ENCODE measurements around the gene NUP58. TPM values are rescaled to one million over a fixed set of nuclear protein-coding genes. Genes with fewer than 3 reads are reported as not detected.

Gene NUP58
- total RNA-seq, 1 donor from 2014 or later: 56.5 TPM

- H3K9me3 Mint-ChIP-seq (ENCODE audit: low read depth): no peaks in the 10 kb centered on the region
- H3K27ac Mint-ChIP-seq: no peak overlapping the region
- H3K4me1 Mint-ChIP-seq (ENCODE audit: low read depth): peaks cover 5% of the 10 kb centered on the region
- peaks cover 27% of the 10 kb centered on the region for H3K27me3 Mint-ChIP-seq
- TF ChIP-seq CTCF (IDR thresholded peaks at IDR 0.05; ENCODE audit: unreplicated experiment): no peak
- no peak overlapping the region for H3K4me3 Mint-ChIP-seq (ENCODE audit: low read depth)
- no peaks in the 10 kb centered on the region for H3K36me3 Mint-ChIP-seq (ENCODE audit: insufficient read depth)
- no peak for DNase-seq (ENCODE audit: low spot score, unreplicated experiment)
Measured at GRCh38 chr13:25288966-25289365, 12.5 kb upstream of the NUP58 start.

GRCh38 chr13:25291691-25292090 is 9.7 kb upstream of the NUP58 start:
- no peak for DNase-seq (ENCODE audit: low spot score, unreplicated experiment)
- H3K36me3 Mint-ChIP-seq (ENCODE audit: insufficient read depth): no peaks in the 10 kb centered on the region

GRCh38 chr13:25292301-25292700 is 9.1 kb upstream of the NUP58 start:
- TF ChIP-seq CTCF (IDR thresholded peaks at IDR 0.05; ENCODE audit: unreplicated experiment): no peak
- no peak overlapping the region for H3K27ac Mint-ChIP-seq
- no peaks in the 10 kb centered on the region for H3K9me3 Mint-ChIP-seq (ENCODE audit: low read depth)
- no peaks in the 10 kb centered on the region for H3K4me1 Mint-ChIP-seq (ENCODE audit: low read depth)
- no peak overlapping the region for H3K4me3 Mint-ChIP-seq (ENCODE audit: low read depth)
- no peaks in the 10 kb centered on the region for H3K36me3 Mint-ChIP-seq (ENCODE audit: insufficient read depth)
- H3K27me3 Mint-ChIP-seq: peaks cover 50% of the 10 kb centered on the region
- DNase-seq (ENCODE audit: low spot score, unreplicated experiment): no peak

More at GRCh38 chr13:25291691-25292090, 9.7 kb upstream of the NUP58 start:
- no peak overlapping the region for H3K27ac Mint-ChIP-seq
- H3K9me3 Mint-ChIP-seq (ENCODE audit: low read depth): no peaks in the 10 kb centered on the region
- no peaks in the 10 kb centered on the region for H3K4me1 Mint-ChIP-seq (ENCODE audit: low read depth)
- H3K27me3 Mint-ChIP-seq: peaks cover 43% of the 10 kb centered on the region
- no peak overlapping the region for H3K4me3 Mint-ChIP-seq (ENCODE audit: low read depth)
- no peak for TF ChIP-seq CTCF (IDR thresholded peaks at IDR 0.05; ENCODE audit: unreplicated experiment)

- peaks cover 55% of the 10 kb centered on the region for H3K27me3 Mint-ChIP-seq
Measured at GRCh38 chr13:25295228-25295627, 6.2 kb upstream of the NUP58 start.

GRCh38 chr13:25295701-25296100 is 5.7 kb upstream of the NUP58 start:
- no peak for TF ChIP-seq CTCF (IDR thresholded peaks at IDR 0.05; ENCODE audit: unreplicated experiment)
- Mint-ChIP-seq H3K4me3 (ENCODE audit: low read depth) (no peak overlapping the region), H3K4me1 (ENCODE audit: low read depth) (no peaks in the 10 kb centered on the region), H3K27me3 (peaks cover 57% of the 10 kb centered on the region), H3K36me3 (ENCODE audit: insufficient read depth) (no peaks in the 10 kb centered on the region), H3K9me3 (ENCODE audit: low read depth) (no peaks in the 10 kb centered on the region), H3K27ac (no peak overlapping the region)
- no peak for DNase-seq (ENCODE audit: low spot score, unreplicated experiment)

More at GRCh38 chr13:25295228-25295627, 6.2 kb upstream of the NUP58 start:
- Mint-ChIP-seq H3K36me3 (ENCODE audit: insufficient read depth) (no peaks in the 10 kb centered on the region), H3K4me1 (ENCODE audit: low read depth) (no peaks in the 10 kb centered on the region), H3K4me3 (ENCODE audit: low read depth) (no peak overlapping the region), H3K27ac (no peak overlapping the region), H3K9me3 (ENCODE audit: low read depth) (no peaks in the 10 kb centered on the region)
- TF ChIP-seq CTCF (IDR thresholded peaks at IDR 0.05; ENCODE audit: unreplicated experiment): no peak
- no peak for DNase-seq (ENCODE audit: low spot score, unreplicated experiment)

All from progenitor cell of endocrine pancreas (in vitro differentiated cells).